ENCODE measurements around the gene HK2. TPM values are rescaled to one million over a fixed set of nuclear protein-coding genes. Genes with fewer than 3 reads are reported as not detected.

HK2 gene
- total RNA-seq, 5 donors from 2014 or later (not counting 1 experiment from before 2014, with no cell fraction given): 8.6 to 14.4 (median 10.6) TPM

DNA sequence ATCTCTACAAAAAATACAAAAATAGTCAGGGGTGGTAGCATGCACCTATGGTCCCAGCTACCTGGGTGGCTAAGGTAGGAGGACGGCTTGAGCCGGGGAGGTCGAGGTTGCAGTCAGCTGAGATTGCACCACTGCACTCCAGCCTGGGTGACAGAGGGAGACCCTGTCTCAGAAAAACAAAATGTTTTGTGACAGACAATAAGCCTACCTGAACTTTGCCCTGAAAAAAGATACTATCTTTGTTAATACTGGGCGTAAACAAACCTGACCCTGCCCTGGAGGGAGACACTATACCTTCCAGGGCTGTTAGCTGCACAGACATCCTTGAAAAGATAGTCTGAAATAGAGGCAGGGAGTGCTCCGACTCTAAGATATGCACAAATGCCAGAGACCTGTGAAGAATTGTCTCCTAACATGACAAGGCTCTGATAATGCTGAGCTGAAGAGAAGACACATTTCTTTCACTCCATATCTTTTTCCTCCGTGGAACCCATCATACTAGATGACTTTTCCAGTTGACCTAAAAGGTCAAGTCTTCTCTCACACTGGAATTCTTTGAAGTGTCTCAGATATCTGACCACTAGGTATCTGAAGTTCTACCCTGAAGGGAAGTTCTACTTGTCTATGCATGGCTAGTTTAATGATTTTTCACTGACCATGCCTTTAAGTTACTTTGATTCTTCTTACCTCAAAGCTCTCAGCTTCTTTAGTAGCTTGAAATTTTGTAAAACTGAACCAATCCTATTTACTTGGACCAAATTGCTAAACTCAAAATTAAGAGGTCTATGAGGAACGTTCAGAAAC, 20.9 kb upstream of the HK2 start:
- Mint-ChIP-seq H3K27ac (no peak overlapping the region), H3K4me1 (peaks cover 8 to 9% (median 8%) of the 10 kb centered on the region in 3 donors), H3K27me3 (peaks cover 0 to 3% of the 10 kb centered on the region in 2 donors), H3K9me3 (no peaks in the 10 kb centered on the region), H3K36me3 (no peaks in the 10 kb centered on the region), H3K4me3 (no peak overlapping the region)
- Histone ChIP-seq H3K27ac (ENCODE audit: low read length) (no peak overlapping the region), H3K36me3 (ENCODE audit: control insufficient read depth in 2 of 2, extremely low read depth in 1 of 2, insufficient read depth in 1 of 2, low read length in 1 of 2) (no peaks in the 10 kb centered on the region), H3K4me1 (ENCODE audit: control insufficient read depth in 1 of 2, extremely low read depth in 1 of 2, insufficient read depth in 2 of 2, low read length in 2 of 2) (peaks cover 2 to 3% of the 10 kb centered on the region in 2 experiments), H3K4me3 (ENCODE audit: control insufficient read depth in 1 of 2, extremely low read depth in 1 of 2, low read length in 1 of 2) (no peak overlapping the region), H3K9me3 (no peaks in the 10 kb centered on the region), H3K27me3 (replicated peaks in 1 of 2; ENCODE audit: control insufficient read depth in 2 of 2, extremely low read depth in 1 of 2, insufficient read depth in 2 of 2, low read length in 1 of 2) (peaks cover 0 to 10% of the 10 kb centered on the region in 2 experiments)
- ATAC-seq (replicated peaks in 1 of 4) (no peak), DNase-seq (no peak)
- CTCF ChIA-PET: no interaction called here
- 83% methylated on average over 3 of the region's 7 CpGs for WGBS (ENCODE audit: insufficient coverage)
- POLR2A ChIA-PET: interaction anchor here in 1 of 2 donors (0.6 kb wide), 1 partner anchor 9 kb away, joined by 3 read pairs; no protein-coding TSS in a partner anchor

GRCh38 chr2:74814102-74814501, 19.8 kb upstream of the HK2 start:
- Mint-ChIP-seq H3K27me3 (peaks cover 0 to 3% of the 10 kb centered on the region in 2 donors), H3K27ac (no peak overlapping the region), H3K36me3 (no peaks in the 10 kb centered on the region), H3K9me3 (no peaks in the 10 kb centered on the region), H3K4me1 (peaks cover 8 to 9% (median 8%) of the 10 kb centered on the region in 3 donors), H3K4me3 (no peak overlapping the region)
- no peak for DNase-seq
- H3K9me3 ChIP-seq: no peaks in the 10 kb centered on the region
- peaks cover 2 to 3% of the 10 kb centered on the region in 2 experiments for H3K4me1 ChIP-seq (ENCODE audit: control insufficient read depth in 1 of 2, extremely low read depth in 1 of 2, insufficient read depth in 2 of 2, low read length in 2 of 2)
- H3K36me3 ChIP-seq (ENCODE audit: control insufficient read depth in 2 of 2, extremely low read depth in 1 of 2, insufficient read depth in 1 of 2, low read length in 1 of 2): no peaks in the 10 kb centered on the region
- POLR2A ChIA-PET: interaction anchor here in 1 of 2 donors (0.6 kb wide), 1 partner anchor 48 kb away, joined by 3 read pairs; no protein-coding TSS in a partner anchor
- H3K27me3 ChIP-seq (replicated peaks in 1 of 2; ENCODE audit: control insufficient read depth in 2 of 2, extremely low read depth in 1 of 2, insufficient read depth in 2 of 2, low read length in 1 of 2): peaks cover 0 to 7% of the 10 kb centered on the region in 2 experiments
- H3K4me3 ChIP-seq (ENCODE audit: control insufficient read depth in 1 of 2, extremely low read depth in 1 of 2, low read length in 1 of 2): no peak overlapping the region
- WGBS (ENCODE audit: insufficient coverage): no CpG with 5 or more reads among the region's 2 CpGs
- ATAC-seq (replicated peaks in 1 of 4): no peak
- CTCF ChIA-PET: interaction anchor here in 1 of 2 donors (1.0 kb wide), 1 partner anchor 63 kb away, joined by 3 read pairs; no protein-coding TSS in a partner anchor
- no peak overlapping the region for H3K27ac ChIP-seq (ENCODE audit: low read length)

DNA sequence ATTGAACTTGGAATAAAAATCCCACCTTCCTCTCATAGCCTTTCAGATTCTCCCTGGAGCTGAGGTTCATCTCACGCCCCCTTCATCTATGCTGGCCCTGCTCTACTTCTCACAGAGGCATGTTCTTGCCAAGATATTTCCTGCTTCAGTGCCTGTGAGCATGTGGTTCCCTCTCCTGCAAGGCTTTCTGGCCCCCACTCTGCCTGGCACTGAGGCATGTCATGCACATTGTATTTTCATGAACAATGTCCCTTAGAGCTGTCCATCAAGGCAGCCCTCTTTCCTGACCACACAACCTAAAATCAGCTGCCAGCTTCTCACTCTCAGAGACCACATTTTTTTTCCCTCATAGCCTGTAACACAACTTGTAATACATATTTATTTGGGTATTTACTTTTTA, 18.0 kb upstream of the HK2 start:
- WGBS (ENCODE audit: insufficient coverage): 82% methylated on average over 1 of the region's 1 CpG
- CTCF ChIA-PET: no interaction called here
- H3K27ac ChIP-seq (ENCODE audit: low read length): no peak overlapping the region

DNA sequence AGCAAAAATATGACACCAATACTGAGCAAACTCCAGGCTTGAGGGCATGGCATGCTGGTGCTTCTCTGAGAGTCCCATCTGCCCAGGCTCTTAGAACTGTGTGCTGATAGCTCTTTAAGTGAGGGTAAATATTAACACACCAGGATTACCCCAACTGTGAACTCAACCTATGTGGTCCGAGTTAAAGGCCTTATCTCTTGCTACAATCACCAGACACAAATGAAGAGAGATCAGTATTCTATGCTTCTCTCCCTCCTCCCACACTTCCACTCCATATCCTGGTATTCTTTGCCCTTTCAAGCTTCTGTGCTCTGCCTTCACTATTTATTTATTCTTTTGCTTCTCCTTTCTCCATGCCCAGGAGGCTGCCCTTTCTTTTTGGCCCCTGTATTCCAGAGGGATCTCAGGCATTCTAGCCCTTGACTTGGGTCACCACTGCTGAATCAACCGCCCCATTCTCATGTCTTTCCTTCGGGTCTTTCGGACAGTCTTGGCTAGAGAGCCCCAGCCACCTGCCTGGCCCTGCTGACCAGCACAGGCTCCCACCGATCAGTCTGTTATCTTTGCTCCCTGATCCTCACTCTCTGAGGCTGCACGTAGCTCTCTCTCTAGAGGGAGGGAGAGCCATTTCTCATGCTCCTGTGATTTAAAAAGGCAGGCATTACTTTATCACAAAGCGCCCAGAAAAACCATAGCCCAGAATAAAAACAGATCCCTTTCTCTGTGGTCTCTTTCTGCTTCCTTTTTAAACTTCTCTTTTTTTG, 17.2 kb upstream of the HK2 start:
- ChIA-PET POLR2A (interaction anchor here in 1 of 2 donors (0.5 kb wide), 1 partner anchor 40 kb away, joined by 3 read pairs; no protein-coding TSS in a partner anchor), CTCF (no interaction called here)
- H3K27me3 ChIP-seq (replicated peaks in 1 of 2; ENCODE audit: control insufficient read depth in 2 of 2, extremely low read depth in 1 of 2, insufficient read depth in 2 of 2, low read length in 1 of 2): peaks cover 0 to 4% of the 10 kb centered on the region in 2 experiments
- H3K27ac Mint-ChIP-seq: no peak overlapping the region
- H3K27me3 Mint-ChIP-seq: peaks cover 0 to 3% of the 10 kb centered on the region in 2 donors
- H3K4me3 ChIP-seq (ENCODE audit: control insufficient read depth in 1 of 2, extremely low read depth in 1 of 2, low read length in 1 of 2): no peak overlapping the region
- H3K36me3 ChIP-seq (ENCODE audit: control insufficient read depth in 2 of 2, extremely low read depth in 1 of 2, insufficient read depth in 1 of 2, low read length in 1 of 2): no peaks in the 10 kb centered on the region
- ATAC-seq (replicated peaks in 1 of 4) (no peak), DNase-seq (no peak)
- H3K4me3 Mint-ChIP-seq: no peak overlapping the region
- no peak overlapping the region for H3K27ac ChIP-seq (ENCODE audit: low read length)
- no peaks in the 10 kb centered on the region for H3K36me3 Mint-ChIP-seq
- peaks cover 2 to 3% of the 10 kb centered on the region in 2 experiments for H3K4me1 ChIP-seq (ENCODE audit: control insufficient read depth in 1 of 2, extremely low read depth in 1 of 2, insufficient read depth in 2 of 2, low read length in 2 of 2)
- H3K4me1 Mint-ChIP-seq: peaks cover 8 to 9% (median 8%) of the 10 kb centered on the region in 3 donors
- 37% methylated on average over 4 of the region's 7 CpGs for WGBS (ENCODE audit: insufficient coverage)
- H3K9me3 Mint-ChIP-seq: no peaks in the 10 kb centered on the region
- no peaks in the 10 kb centered on the region for H3K9me3 ChIP-seq

More for the DNA sequence above, 18.0 kb upstream of the HK2 start:
- DNase-seq (no peak), ATAC-seq (replicated peaks in 1 of 4) (no peak)
- H3K4me1 ChIP-seq (ENCODE audit: control insufficient read depth in 1 of 2, extremely low read depth in 1 of 2, insufficient read depth in 2 of 2, low read length in 2 of 2): peaks cover 2 to 3% of the 10 kb centered on the region in 2 experiments
- peaks cover 0 to 3% of the 10 kb centered on the region in 2 donors for H3K27me3 Mint-ChIP-seq
- no peaks in the 10 kb centered on the region for H3K36me3 Mint-ChIP-seq
- peaks cover 8 to 9% (median 8%) of the 10 kb centered on the region in 3 donors for H3K4me1 Mint-ChIP-seq
- H3K4me3 Mint-ChIP-seq: no peak overlapping the region
- peaks cover 0 to 4% of the 10 kb centered on the region in 2 experiments for H3K27me3 ChIP-seq (replicated peaks in 1 of 2; ENCODE audit: control insufficient read depth in 2 of 2, extremely low read depth in 1 of 2, insufficient read depth in 2 of 2, low read length in 1 of 2)
- H3K36me3 ChIP-seq (ENCODE audit: control insufficient read depth in 2 of 2, extremely low read depth in 1 of 2, insufficient read depth in 1 of 2, low read length in 1 of 2): no peaks in the 10 kb centered on the region
- no peak overlapping the region for H3K27ac Mint-ChIP-seq
- H3K4me3 ChIP-seq (ENCODE audit: control insufficient read depth in 1 of 2, extremely low read depth in 1 of 2, low read length in 1 of 2): no peak overlapping the region
- POLR2A ChIA-PET: no interaction called here
- no peaks in the 10 kb centered on the region for H3K9me3 Mint-ChIP-seq
- H3K9me3 ChIP-seq: no peaks in the 10 kb centered on the region

DNA sequence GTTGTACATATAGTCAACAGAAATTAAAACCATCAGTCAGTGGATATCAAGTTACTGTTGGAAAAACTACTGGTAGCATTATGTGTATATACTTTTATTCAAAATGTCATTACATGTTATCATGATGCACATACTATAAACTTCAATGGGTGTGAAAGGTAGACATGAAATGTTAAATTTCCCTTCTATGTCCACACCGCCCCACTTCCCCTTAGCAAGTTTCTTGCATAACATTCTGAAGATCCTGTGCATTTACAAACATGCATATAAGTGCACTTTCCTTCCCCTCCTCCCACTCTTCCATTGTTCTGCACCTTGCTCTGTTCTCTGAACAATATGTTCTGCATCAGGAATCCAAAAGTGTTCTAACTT, 16.6 kb upstream of the HK2 start:
- CTCF ChIA-PET: no interaction called here
- Mint-ChIP-seq H3K27ac (no peak overlapping the region), H3K4me1 (peaks cover 8 to 9% (median 8%) of the 10 kb centered on the region in 3 donors)

DNA sequence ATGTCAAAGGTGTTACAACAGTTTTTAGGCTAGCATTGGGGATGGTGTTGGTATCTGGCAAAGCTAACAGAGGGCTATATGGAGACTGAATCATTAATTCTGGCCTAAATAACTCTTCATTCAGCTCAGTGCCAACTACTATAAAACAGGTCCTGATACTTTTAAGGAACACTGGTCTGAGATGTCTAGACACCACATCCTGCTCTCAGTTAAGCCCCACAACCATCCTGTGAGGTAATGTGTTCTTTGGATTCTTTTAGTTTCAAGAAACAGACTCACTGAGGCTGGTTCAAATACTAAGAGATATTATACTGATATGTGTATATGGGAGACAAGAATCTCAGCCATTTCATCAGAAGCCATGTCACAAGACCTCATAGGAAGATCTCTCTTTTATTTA, 14.2 kb upstream of the HK2 start:
- peaks cover 0 to 3% of the 10 kb centered on the region in 2 donors for H3K27me3 Mint-ChIP-seq
- H3K4me3 Mint-ChIP-seq: no peak overlapping the region
- Histone ChIP-seq H3K4me3 (ENCODE audit: control insufficient read depth in 1 of 2, extremely low read depth in 1 of 2, low read length in 1 of 2) (no peak overlapping the region), H3K36me3 (ENCODE audit: control insufficient read depth in 2 of 2, extremely low read depth in 1 of 2, insufficient read depth in 1 of 2, low read length in 1 of 2) (no peaks in the 10 kb centered on the region), H3K9me3 (no peaks in the 10 kb centered on the region), H3K4me1 (ENCODE audit: control insufficient read depth in 1 of 2, extremely low read depth in 1 of 2, insufficient read depth in 2 of 2, low read length in 2 of 2) (peaks cover 2 to 3% of the 10 kb centered on the region in 2 experiments), H3K27me3 (replicated peaks in 1 of 2; ENCODE audit: control insufficient read depth in 2 of 2, extremely low read depth in 1 of 2, insufficient read depth in 2 of 2, low read length in 1 of 2) (peaks cover 0 to 4% of the 10 kb centered on the region in 2 experiments), H3K27ac (ENCODE audit: low read length) (no peak overlapping the region)
- DNase-seq: no peak
- no peaks in the 10 kb centered on the region for H3K36me3 Mint-ChIP-seq
- ChIA-PET CTCF (no interaction called here), POLR2A (no interaction called here)
- H3K4me1 Mint-ChIP-seq: peaks cover 8 to 9% (median 8%) of the 10 kb centered on the region in 3 donors
- H3K9me3 Mint-ChIP-seq: no peaks in the 10 kb centered on the region
- no peak overlapping the region for H3K27ac Mint-ChIP-seq
- ATAC-seq (replicated peaks in 1 of 4): no peak

More for the DNA sequence above, 16.6 kb upstream of the HK2 start:
- no peak overlapping the region for H3K27ac ChIP-seq (ENCODE audit: low read length)
- Mint-ChIP-seq H3K9me3 (no peaks in the 10 kb centered on the region), H3K27me3 (peaks cover 0 to 3% of the 10 kb centered on the region in 2 donors), H3K4me3 (no peak overlapping the region), H3K36me3 (no peaks in the 10 kb centered on the region)
- WGBS (ENCODE audit: insufficient coverage): 40% methylated on average over 1 of the region's 1 CpG
- H3K4me3 ChIP-seq (ENCODE audit: control insufficient read depth in 1 of 2, extremely low read depth in 1 of 2, low read length in 1 of 2): no peak overlapping the region
- POLR2A ChIA-PET: interaction anchor here in 1 of 2 donors (0.5 kb wide), 1 partner anchor 39 kb away, joined by 3 read pairs; no protein-coding TSS in a partner anchor
- H3K4me1 ChIP-seq (ENCODE audit: control insufficient read depth in 1 of 2, extremely low read depth in 1 of 2, insufficient read depth in 2 of 2, low read length in 2 of 2): peaks cover 2 to 3% of the 10 kb centered on the region in 2 experiments
- H3K9me3 ChIP-seq: no peaks in the 10 kb centered on the region
- no peak for ATAC-seq (replicated peaks in 1 of 4)
- DNase-seq: no peak
- peaks cover 0 to 4% of the 10 kb centered on the region in 2 experiments for H3K27me3 ChIP-seq (replicated peaks in 1 of 2; ENCODE audit: control insufficient read depth in 2 of 2, extremely low read depth in 1 of 2, insufficient read depth in 2 of 2, low read length in 1 of 2)
- H3K36me3 ChIP-seq (ENCODE audit: control insufficient read depth in 2 of 2, extremely low read depth in 1 of 2, insufficient read depth in 1 of 2, low read length in 1 of 2): no peaks in the 10 kb centered on the region

Measured in T-cell (primary cell).